MM.1S (cell line): ENCODE results near the gene NUP85.
"Not testable (repeated sequence)": the region's sequence is repeated elsewhere in the genome, so short reads cannot be mapped to it uniquely, and the experiment has no call there.

Experiments
- EZH2 ChIP-seq: fragments of 300-600 bp; sonication (generic); optimal IDR thresholded peaks from 2 replicates; pipeline ENCODE3; 2017; ENCODE audit warnings: low read depth, mild to moderate bottlenecking, antibody characterized with exemption, low read length, mixed read lengths
- TF ChIP-seq, protein P1 (sequence below): fragments of 300-600 bp; sonication (generic); IDR thresholded peaks from 2 replicates; pipeline ENCODE4 v1.5.1; 2016; ENCODE audit warnings: antibody characterized with exemption, low read length, mixed read lengths

DNA sequence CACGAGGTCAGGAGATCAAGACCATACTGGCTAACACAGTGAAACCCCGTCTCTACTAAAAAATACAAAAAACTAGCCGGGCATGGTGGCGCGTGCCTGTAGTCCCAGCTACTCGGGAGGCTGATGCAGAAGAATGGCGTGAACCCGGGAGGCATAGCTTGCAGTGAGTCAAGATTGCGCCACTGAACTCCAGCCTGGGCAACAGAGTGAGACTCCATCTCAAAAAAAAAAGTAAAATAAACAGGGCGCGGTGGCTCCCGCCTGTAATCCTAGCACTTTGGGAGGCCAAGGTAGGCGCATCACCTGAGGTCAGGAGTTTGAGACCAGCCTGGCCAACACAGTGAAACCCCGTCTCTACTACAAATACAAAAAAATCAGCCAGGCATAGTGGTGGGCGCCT is 40.9 kb upstream of the NUP85 start:
- TF ChIP-seq, protein P1, sequence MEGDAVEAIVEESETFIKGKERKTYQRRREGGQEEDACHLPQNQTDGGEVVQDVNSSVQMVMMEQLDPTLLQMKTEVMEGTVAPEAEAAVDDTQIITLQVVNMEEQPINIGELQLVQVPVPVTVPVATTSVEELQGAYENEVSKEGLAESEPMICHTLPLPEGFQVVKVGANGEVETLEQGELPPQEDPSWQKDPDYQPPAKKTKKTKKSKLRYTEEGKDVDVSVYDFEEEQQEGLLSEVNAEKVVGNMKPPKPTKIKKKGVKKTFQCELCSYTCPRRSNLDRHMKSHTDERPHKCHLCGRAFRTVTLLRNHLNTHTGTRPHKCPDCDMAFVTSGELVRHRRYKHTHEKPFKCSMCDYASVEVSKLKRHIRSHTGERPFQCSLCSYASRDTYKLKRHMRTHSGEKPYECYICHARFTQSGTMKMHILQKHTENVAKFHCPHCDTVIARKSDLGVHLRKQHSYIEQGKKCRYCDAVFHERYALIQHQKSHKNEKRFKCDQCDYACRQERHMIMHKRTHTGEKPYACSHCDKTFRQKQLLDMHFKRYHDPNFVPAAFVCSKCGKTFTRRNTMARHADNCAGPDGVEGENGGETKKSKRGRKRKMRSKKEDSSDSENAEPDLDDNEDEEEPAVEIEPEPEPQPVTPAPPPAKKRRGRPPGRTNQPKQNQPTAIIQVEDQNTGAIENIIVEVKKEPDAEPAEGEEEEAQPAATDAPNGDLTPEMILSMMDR, result not testable (repeated sequence)
- TF ChIP-seq EZH2, result not testable (repeated sequence)
